ENCODE measurements around the gene CFAP70. TPM values are rescaled to one million over a fixed set of nuclear protein-coding genes. Genes with fewer than 3 reads are reported as not detected.

Gene CFAP70
- total RNA-seq, 1 donor from 2014 or later: 0.86 TPM

DNA sequence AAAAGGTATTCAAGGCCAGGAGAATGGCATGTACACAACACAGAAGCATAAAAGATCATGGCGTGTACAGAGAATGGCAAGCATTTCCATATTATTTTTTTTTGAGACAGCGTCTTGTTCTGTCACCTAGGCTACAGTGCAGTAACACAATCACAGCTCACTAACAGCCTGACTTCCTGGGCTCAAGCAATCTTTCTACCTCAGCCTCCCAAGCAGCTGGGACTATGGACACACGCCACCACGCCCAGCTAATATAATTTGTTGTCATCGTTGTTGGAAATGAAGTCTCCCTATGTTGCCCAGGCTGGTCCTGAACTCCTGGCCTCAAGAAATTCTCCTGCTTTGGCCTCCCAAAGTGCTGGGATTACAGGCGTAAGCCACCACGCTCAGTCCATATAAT, 27.9 kb upstream of the CFAP70 start:
- TF ChIP-seq, protein P1, sequence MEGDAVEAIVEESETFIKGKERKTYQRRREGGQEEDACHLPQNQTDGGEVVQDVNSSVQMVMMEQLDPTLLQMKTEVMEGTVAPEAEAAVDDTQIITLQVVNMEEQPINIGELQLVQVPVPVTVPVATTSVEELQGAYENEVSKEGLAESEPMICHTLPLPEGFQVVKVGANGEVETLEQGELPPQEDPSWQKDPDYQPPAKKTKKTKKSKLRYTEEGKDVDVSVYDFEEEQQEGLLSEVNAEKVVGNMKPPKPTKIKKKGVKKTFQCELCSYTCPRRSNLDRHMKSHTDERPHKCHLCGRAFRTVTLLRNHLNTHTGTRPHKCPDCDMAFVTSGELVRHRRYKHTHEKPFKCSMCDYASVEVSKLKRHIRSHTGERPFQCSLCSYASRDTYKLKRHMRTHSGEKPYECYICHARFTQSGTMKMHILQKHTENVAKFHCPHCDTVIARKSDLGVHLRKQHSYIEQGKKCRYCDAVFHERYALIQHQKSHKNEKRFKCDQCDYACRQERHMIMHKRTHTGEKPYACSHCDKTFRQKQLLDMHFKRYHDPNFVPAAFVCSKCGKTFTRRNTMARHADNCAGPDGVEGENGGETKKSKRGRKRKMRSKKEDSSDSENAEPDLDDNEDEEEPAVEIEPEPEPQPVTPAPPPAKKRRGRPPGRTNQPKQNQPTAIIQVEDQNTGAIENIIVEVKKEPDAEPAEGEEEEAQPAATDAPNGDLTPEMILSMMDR (IDR thresholded peaks at IDR 0.05): no peak
- H3K27me3 Mint-ChIP-seq (ENCODE audit: unreplicated experiment): no peaks in the 10 kb centered on the region
- no peaks in the 10 kb centered on the region for H3K9me3 Mint-ChIP-seq (ENCODE audit: unreplicated experiment)
- no peaks in the 10 kb centered on the region for H3K4me1 Mint-ChIP-seq (ENCODE audit: unreplicated experiment)
- no peak overlapping the region for H3K4me3 Mint-ChIP-seq (ENCODE audit: unreplicated experiment)
- no peak for DNase-seq (ENCODE audit: extremely low spot score, unreplicated experiment)
- peaks cover 50% of the 10 kb centered on the region for H3K36me3 Mint-ChIP-seq (ENCODE audit: unreplicated experiment)
- no peak overlapping the region for H3K27ac Mint-ChIP-seq (ENCODE audit: unreplicated experiment)

GRCh38 chr10:73379064-73379748, 20.5 kb upstream of the CFAP70 start:
- TF ChIP-seq, protein P1 (IDR thresholded peaks at IDR 0.05): no peak

DNA sequence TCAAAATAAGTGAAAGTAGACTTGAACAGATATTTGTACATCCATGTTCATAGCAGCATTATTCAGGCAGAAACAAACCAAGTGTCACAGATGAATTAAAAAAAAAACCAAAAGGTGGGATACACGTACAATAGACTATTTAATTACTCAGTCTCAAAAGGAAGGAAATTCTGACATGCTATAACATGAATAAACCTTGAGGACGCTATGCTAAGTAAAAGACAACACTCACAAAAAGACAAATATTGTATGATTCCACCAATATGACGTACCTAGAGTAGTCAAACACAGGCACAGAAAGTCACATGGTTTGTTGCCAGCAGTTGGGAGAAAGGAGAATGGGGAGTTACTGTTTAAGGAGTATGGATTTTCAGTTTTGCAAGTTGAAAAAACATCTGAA, 18.0 kb upstream of the CFAP70 start:
- Mint-ChIP-seq H3K4me3 (ENCODE audit: unreplicated experiment) (no peak overlapping the region), H3K27ac (ENCODE audit: unreplicated experiment) (no peak overlapping the region), H3K9me3 (ENCODE audit: unreplicated experiment) (no peaks in the 10 kb centered on the region), H3K27me3 (ENCODE audit: unreplicated experiment) (no peaks in the 10 kb centered on the region), H3K4me1 (ENCODE audit: unreplicated experiment) (no peaks in the 10 kb centered on the region), H3K36me3 (ENCODE audit: unreplicated experiment) (peaks cover 44% of the 10 kb centered on the region)
- DNase-seq (ENCODE audit: extremely low spot score, unreplicated experiment): no peak
- TF ChIP-seq, protein P1 (IDR thresholded peaks at IDR 0.05): no peak

More at GRCh38 chr10:73379064-73379748, 20.5 kb upstream of the CFAP70 start:
- no peaks in the 10 kb centered on the region for H3K4me1 Mint-ChIP-seq (ENCODE audit: unreplicated experiment)
- no peak for DNase-seq (ENCODE audit: extremely low spot score, unreplicated experiment)
- H3K27me3 Mint-ChIP-seq (ENCODE audit: unreplicated experiment): no peaks in the 10 kb centered on the region
- peaks cover 48% of the 10 kb centered on the region for H3K36me3 Mint-ChIP-seq (ENCODE audit: unreplicated experiment)
- no peaks in the 10 kb centered on the region for H3K9me3 Mint-ChIP-seq (ENCODE audit: unreplicated experiment)
- H3K4me3 Mint-ChIP-seq (ENCODE audit: unreplicated experiment): no peak overlapping the region
- H3K27ac Mint-ChIP-seq (ENCODE audit: unreplicated experiment): no peak overlapping the region

DNA sequence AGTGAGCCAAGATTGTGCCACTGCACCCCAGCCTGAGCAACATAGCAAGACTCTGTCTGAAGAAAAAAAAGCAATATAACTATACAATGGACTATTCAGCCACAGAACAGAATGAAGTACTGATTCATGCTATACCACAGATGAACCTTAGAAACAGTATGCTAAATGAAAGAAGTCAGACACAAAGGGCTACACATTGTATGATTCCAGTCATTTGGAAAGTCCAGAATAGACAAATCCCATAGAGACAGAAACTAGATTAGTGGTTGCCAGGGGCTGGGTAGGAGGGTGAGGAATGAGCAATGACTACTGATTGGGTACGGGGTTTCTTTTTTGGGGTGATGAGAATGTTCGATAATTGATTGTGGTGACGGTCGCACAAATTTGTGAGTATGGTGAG, 9.6 kb upstream of the CFAP70 start:
- no peak for DNase-seq (ENCODE audit: extremely low spot score, unreplicated experiment)
- H3K4me3 Mint-ChIP-seq (ENCODE audit: unreplicated experiment): no peak overlapping the region
- TF ChIP-seq, protein P1 (IDR thresholded peaks at IDR 0.05): no peak
- no peak overlapping the region for H3K27ac Mint-ChIP-seq (ENCODE audit: unreplicated experiment)
- H3K27me3 Mint-ChIP-seq (ENCODE audit: unreplicated experiment): no peaks in the 10 kb centered on the region
- H3K9me3 Mint-ChIP-seq (ENCODE audit: unreplicated experiment): no peaks in the 10 kb centered on the region
- no peaks in the 10 kb centered on the region for H3K4me1 Mint-ChIP-seq (ENCODE audit: unreplicated experiment)
- peaks cover 45% of the 10 kb centered on the region for H3K36me3 Mint-ChIP-seq (ENCODE audit: unreplicated experiment)

- Mint-ChIP-seq H3K4me3 (ENCODE audit: unreplicated experiment) (no peak overlapping the region), H3K27ac (ENCODE audit: unreplicated experiment) (no peak overlapping the region), H3K36me3 (ENCODE audit: unreplicated experiment) (peaks cover 51% of the 10 kb centered on the region), H3K9me3 (ENCODE audit: unreplicated experiment) (peaks cover 12% of the 10 kb centered on the region), H3K27me3 (ENCODE audit: unreplicated experiment) (no peaks in the 10 kb centered on the region), H3K4me1 (ENCODE audit: unreplicated experiment) (no peaks in the 10 kb centered on the region)
- TF ChIP-seq, protein P1 (IDR thresholded peaks at IDR 0.05): no peak
- DNase-seq (ENCODE audit: extremely low spot score, unreplicated experiment): no peak
These were observed 8.0 kb upstream of the CFAP70 start for GRCh38 chr10:73366381-73367298.

Data from osteocyte (in vitro differentiated cells).